GM12873 (cell line): ENCODE data around the gene NOS3.
A peak's percentile ranks its signal among the peaks of the same experiment; 100 is the strongest.

Experiments used
- TF ChIP-seq, protein P1 (sequence below): IDR thresholded peaks from 2 replicates; pipeline ENCODE4 v1.5.1; 2012; ENCODE audit warnings: low read depth, mild to moderate bottlenecking, moderate library complexity, low read length, control low read depth; ENCODE audit not compliant: insufficient read depth; ENCODE audit errors: missing control alignments

The NOS3 gene

DNA sequence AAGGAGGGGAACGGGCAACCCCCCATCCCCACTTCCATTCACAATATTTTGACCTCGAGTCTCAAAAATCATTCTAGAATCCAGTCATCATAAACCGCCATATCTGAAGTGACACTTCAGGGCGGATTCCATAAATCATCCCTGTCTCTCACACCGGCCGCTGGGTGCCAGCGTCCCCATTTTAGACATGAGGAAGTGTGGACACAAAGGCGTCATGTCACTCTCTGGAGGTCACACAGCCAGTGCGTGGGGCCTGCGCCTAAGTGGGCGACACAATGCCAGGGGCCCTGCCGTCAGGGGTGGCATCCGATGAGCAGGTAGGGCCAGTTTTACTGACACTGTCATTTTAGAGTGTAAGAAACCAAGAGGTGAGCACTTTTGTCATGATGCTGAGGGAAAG lies 32.2 kb upstream of the NOS3 start:
- TF ChIP-seq, protein P1, sequence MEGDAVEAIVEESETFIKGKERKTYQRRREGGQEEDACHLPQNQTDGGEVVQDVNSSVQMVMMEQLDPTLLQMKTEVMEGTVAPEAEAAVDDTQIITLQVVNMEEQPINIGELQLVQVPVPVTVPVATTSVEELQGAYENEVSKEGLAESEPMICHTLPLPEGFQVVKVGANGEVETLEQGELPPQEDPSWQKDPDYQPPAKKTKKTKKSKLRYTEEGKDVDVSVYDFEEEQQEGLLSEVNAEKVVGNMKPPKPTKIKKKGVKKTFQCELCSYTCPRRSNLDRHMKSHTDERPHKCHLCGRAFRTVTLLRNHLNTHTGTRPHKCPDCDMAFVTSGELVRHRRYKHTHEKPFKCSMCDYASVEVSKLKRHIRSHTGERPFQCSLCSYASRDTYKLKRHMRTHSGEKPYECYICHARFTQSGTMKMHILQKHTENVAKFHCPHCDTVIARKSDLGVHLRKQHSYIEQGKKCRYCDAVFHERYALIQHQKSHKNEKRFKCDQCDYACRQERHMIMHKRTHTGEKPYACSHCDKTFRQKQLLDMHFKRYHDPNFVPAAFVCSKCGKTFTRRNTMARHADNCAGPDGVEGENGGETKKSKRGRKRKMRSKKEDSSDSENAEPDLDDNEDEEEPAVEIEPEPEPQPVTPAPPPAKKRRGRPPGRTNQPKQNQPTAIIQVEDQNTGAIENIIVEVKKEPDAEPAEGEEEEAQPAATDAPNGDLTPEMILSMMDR = no peak

GRCh38 chr7:150959081-150959480 lies 31.7 kb upstream of the NOS3 start:
- TF ChIP-seq, protein P1 = no peak

DNA sequence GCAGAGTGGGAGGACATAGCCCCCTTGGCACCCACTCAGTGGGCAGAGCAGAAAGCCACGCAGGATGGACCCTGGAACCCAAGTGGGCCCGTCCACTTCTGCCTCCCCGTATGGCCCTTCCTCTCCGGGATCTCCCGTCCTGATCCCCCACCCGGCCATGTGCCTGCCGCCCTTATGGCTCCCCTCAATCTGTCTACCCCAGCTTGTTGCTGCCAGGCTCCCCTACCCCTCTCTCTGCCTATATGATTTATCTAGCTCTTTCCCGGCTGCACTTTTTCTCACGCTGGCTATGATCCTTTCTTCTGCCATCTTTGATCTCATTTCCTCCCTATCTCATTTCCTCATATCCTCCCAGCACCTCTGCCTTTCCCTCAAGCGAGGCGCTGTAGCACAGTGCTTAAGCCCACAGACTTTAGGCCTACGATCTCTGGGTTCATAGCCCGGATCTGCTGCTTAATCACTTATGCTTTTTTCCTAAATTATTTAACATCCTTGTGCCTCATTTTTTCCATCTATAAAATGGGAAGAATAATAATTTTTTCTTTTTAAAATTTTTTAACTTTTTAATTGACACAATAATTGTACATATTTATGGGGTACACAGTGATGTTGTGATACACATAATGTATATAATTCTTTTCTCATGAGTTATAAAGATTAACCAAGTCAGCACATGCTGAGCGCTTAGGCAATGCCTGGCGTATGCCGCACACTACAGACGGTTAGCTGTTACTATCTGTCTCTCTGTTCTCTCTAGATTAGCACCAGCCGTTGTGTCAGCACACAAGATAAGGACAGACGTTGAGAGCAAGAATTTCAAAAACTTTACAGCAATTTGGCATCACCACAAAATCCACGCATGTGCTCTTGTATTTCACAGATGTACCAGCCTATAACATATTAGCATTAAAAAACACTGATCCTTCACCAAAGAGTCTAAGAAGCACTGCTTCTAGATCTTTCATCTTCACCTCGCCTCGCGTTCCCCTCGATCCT lies 30.8 kb upstream of the NOS3 start:
- TF ChIP-seq, protein P1 = no peak

GRCh38 chr7:150961510-150962289 lies 29.1 kb upstream of the NOS3 start:
- TF ChIP-seq, protein P1 = no peak

DNA sequence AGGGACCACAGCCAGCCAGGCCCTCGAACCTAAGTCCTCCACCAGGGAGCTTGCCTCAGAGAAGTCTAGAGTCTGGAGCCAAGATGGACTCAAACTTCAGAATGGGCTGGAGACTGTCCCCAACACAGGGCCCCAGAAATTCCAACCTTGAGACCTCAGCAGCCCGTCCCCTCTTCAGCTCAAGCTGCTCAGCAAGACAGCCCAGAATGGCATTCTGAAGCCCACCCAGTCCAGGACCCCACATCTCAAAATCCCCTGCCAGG lies 28.6 kb upstream of the NOS3 start:
- TF ChIP-seq, protein P1 = no peak

- TF ChIP-seq, protein P1 = peak; percentile 93
Measured at GRCh38 chr7:150962553-150963399, 28.0 kb upstream of the NOS3 start.
